Esophagus squamous epithelium (tissue), 5 donors: ENCODE results near the gene C1QTNF2. TPM values are rescaled to one million over a fixed set of nuclear protein-coding genes. Genes with fewer than 3 reads are reported as not detected.

Experiments used
- DNase-seq: peaks from one replicate; lab custom pipeline; 2025; lab: John Stamatoyannopoulos, UW
- H3K27ac ChIP-seq, 4 donors: fragments of 200-600 bp; sonication (generic); one replicate each; pipeline ENCODE4 v1.5.1; 2016 to 2019; ENCODE audit warnings: mild to moderate bottlenecking in 1 of 4
- H3K27me3 ChIP-seq, 4 donors: fragments of 200-600 bp; sonication (generic); 1 replicate in 3 of 4; 2 replicates in 1 of 4; pipeline versions ENCODE4 v1.5.1 to v1.6.0; 2017 to 2021; ENCODE audit warnings: antibody characterized with exemption in 1 of 4
- H3K36me3 ChIP-seq, 3 donors: fragments of 200-600 bp; sonication (generic); one replicate each; pipeline ENCODE4 v1.5.1; 2016 to 2019
- H3K4me1 ChIP-seq, 3 donors: fragments of 200-600 bp; sonication (generic); one replicate each; pipeline ENCODE4 v1.5.1; 2017 to 2019
- H3K4me3 ChIP-seq, 4 donors: fragments of 200-600 bp; sonication (generic); 1 replicate in 3 of 4; 2 replicates in 1 of 4; pipeline ENCODE4 v1.5.1; 2016 to 2019; ENCODE audit warnings: mild to moderate bottlenecking in 2 of 4, moderate library complexity in 1 of 4
- H3K9me3 ChIP-seq, 3 donors: fragments of 200-600 bp; sonication (generic); one replicate each; pipeline ENCODE4 v1.5.1; 2016 to 2019
- CTCF ChIP-seq, 6 experiments: fragments of 450-650 bp in 4 of 6; fragments of 200-600 bp in 2 of 6; sonication (generic) in 2 of 6; IDR thresholded peaks; one replicate each; pipeline ENCODE4 v1.5.1; 2016 to 2019; ENCODE audit warnings: antibody characterized with exemption in 6 of 6, mild to moderate bottlenecking in 4 of 6, moderate library complexity in 4 of 6
- POLR2A ChIP-seq, 4 donors: fragments of 450-650 bp; IDR thresholded peaks; one replicate each; pipeline ENCODE4 v1.6.1; 2017; ENCODE audit warnings: antibody characterized with exemption in 4 of 4, mild to moderate bottlenecking in 4 of 4, moderate library complexity in 3 of 4
- WGBS, 2 donors: methylation state at CpG; one replicate each; pipeline ENCODE4 v1.1.5; 2018; 5-methylcytosine and 5-hydroxymethylcytosine counted together
- intact Hi-C: fragments of 100-400 bp; cut with DNase I; formaldehyde crosslinking; loops from one replicate; pipeline ENCODE4 v1.15.0; 2022
- small RNA-seq, 4 donors: library from RNA; depleted of rRNA; stranded (forward); fragments of <200 nt; gene quantifications; one replicate each; pipeline ENCODE3, GENCODE V24; 2016
- total RNA-seq, 4 donors: library from RNA; depleted of rRNA; stranded (reverse); fragments of >200 nt; gene quantifications; one replicate each; pipeline ENCODE4 v1.1.0, GENCODE V29; 2016
- donor health status: DM: yes; HTN: yes; CAD: no.

C1QTNF2 gene
- total RNA-seq, 4 donors from 2014 or later = 0.23 to 0.95 (median 0.62) TPM

DNA sequence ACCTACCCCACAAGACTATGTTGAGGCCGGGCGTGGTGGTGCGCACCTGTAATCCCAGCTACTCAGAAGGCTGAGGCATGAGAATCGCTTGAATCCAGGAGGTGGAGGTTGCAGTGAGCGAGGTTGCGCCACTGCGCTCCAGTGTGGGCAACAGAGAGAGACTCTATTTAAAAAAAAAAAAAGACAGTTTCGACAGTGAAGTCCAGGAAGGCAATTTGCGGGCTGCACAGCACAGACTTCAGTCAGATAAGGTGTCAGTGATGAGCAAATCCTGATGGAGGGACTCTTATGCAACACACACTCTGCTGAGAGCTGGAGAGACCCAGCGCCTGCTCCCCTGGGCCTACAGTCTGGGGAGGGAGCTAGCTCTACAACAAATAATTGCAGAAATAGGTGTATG is 72.2 kb downstream of the C1QTNF2 start:
- intact Hi-C loops = no loop called here

DNA sequence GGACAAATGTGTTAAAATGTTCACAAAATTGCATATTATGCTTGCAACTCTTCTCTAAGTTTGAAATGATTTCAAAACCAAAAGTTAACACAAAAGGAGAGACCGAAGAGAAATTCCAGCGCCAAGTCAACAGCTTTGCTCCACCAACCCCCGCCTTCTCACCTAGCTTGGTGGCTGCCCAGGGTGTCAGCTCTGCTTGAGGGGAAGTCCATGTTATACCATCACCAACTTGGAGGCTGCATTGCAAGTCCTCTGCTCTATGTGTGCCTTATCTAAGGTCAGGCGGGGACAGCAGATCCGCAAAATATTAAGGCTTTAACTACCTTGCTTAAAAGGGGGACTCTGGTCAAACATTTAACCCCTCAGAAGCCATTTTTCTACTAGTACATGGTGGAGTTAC is 72.7 kb downstream of the C1QTNF2 start:
- intact Hi-C loops = no loop called here
- no peak for DNase-seq
- Histone ChIP-seq H3K27ac (no peak overlapping the region), H3K36me3 (no peaks in the 10 kb centered on the region), H3K27me3 (peaks cover 0 to 6% (median 0%) of the 10 kb centered on the region in 4 donors), H3K4me3 (no peak overlapping the region), H3K4me1 (no peaks in the 10 kb centered on the region), H3K9me3 (no peaks in the 10 kb centered on the region)
- TF ChIP-seq CTCF (IDR thresholded peaks at IDR 0.05) = no peak
- TF ChIP-seq POLR2A (IDR thresholded peaks at IDR 0.05) = no peak
- WGBS, 2 donors = 85 to 88% methylated on average over 4 to 5 of the region's 5 CpGs

More for the DNA sequence above, 72.2 kb downstream of the C1QTNF2 start:
- no peaks in the 10 kb centered on the region for H3K36me3 ChIP-seq
- 90 to 91% methylated on average over 9 to 10 of the region's 10 CpGs for WGBS, 2 donors
- no peaks in the 10 kb centered on the region for H3K4me1 ChIP-seq
- DNase-seq = no peak
- no peak for TF ChIP-seq CTCF (IDR thresholded peaks at IDR 0.05)
- TF ChIP-seq POLR2A (IDR thresholded peaks at IDR 0.05) = no peak
- no peak overlapping the region for H3K4me3 ChIP-seq
- no peaks in the 10 kb centered on the region for H3K9me3 ChIP-seq
- peaks cover 0 to 6% (median 0%) of the 10 kb centered on the region in 4 donors for H3K27me3 ChIP-seq
- H3K27ac ChIP-seq = no peak overlapping the region

Small RNA genes lying within 50 kb of the gene (small RNA-seq; reads per million reads assigned to genes)
- gene AC112191.3 = 0 reads per million in 4 donors

Other genes with a start within 250 kb of the C1QTNF2 start
- gene FABP6, start 141.1 kb downstream of the C1QTNF2 start, total RNA-seq = 1 to 10 TPM in 1 of 4 donors, not detected in 3; 7.2 TPM
- 1 to 10 TPM in 2 of 4 donors, under 1 TPM in 2; 0.04 to 3.0 (median 0.74) TPM for gene CCNJL, start 58.1 kb downstream of the C1QTNF2 start, total RNA-seq
- gene FAM200C, start 29.4 kb upstream of the C1QTNF2 start, total RNA-seq = 1 to 10 TPM in 3 of 4 donors, under 1 TPM in 1; 0.87 to 3.2 (median 1.8) TPM
- gene SLU7, start 48.5 kb upstream of the C1QTNF2 start, total RNA-seq = 10 to 100 TPM; 31.9 to 70.2 (median 45.1) TPM
- 100 to 1,000 TPM in 1 of 4 donors, 10 to 100 TPM in 3; 89.6 to 134 (median 90.1) TPM for gene PTTG1, start 51.2 kb upstream of the C1QTNF2 start, total RNA-seq